Measurements from ENCODE around the gene HS3ST4. TPM values are rescaled to one million over a fixed set of nuclear protein-coding genes. Genes with fewer than 3 reads are reported as not detected.

HS3ST4 gene
- total RNA-seq, 1 donor from 2014 or later: 1.2 TPM

- H3K36me3 Mint-ChIP-seq (ENCODE audit: low read depth, unreplicated experiment): no peaks in the 10 kb centered on the region
Observed at GRCh38 chr16:25783226-25783625, 91.5 kb downstream of the HS3ST4 start.

GRCh38 chr16:25785361-25785760, 93.6 kb downstream of the HS3ST4 start:
- no peak overlapping the region for H3K4me3 ChIP-seq (ENCODE audit: insufficient read depth, low read depth, low read length)
- H3K79me2 ChIP-seq (ENCODE audit: insufficient read depth, low read length): no peaks in the 10 kb centered on the region
- H3K9ac ChIP-seq (ENCODE audit: low read length): no peak overlapping the region
- H3K9me3 ChIP-seq (ENCODE audit: insufficient read depth, low read depth, low read length): peaks cover 3% of the 10 kb centered on the region
- Mint-ChIP-seq H3K4me3 (ENCODE audit: unreplicated experiment) (no peak overlapping the region), H3K9me3 (ENCODE audit: unreplicated experiment) (peaks cover 7% of the 10 kb centered on the region), H3K36me3 (ENCODE audit: low read depth, unreplicated experiment) (no peaks in the 10 kb centered on the region), H3K4me1 (ENCODE audit: low read depth, unreplicated experiment) (no peaks in the 10 kb centered on the region), H3K27me3 (ENCODE audit: low read depth, unreplicated experiment) (no peaks in the 10 kb centered on the region), H3K27ac (ENCODE audit: unreplicated experiment) (no peak overlapping the region)
- no peaks in the 10 kb centered on the region for H3K36me3 ChIP-seq (ENCODE audit: insufficient read depth, low read length)
- no peaks in the 10 kb centered on the region for H4K20me1 ChIP-seq (ENCODE audit: insufficient read depth, low read length)
- H3K27me3 ChIP-seq (ENCODE audit: insufficient read depth, low read length): no peaks in the 10 kb centered on the region
- H2AFZ ChIP-seq (ENCODE audit: low read depth, low read length): no peak overlapping the region
- no peak for FAIRE-seq
- no peak overlapping the region for H3K27ac ChIP-seq (ENCODE audit: low read depth, low read length)
- H3K4me2 ChIP-seq (ENCODE audit: low read length): no peak overlapping the region
- no peaks in the 10 kb centered on the region for H3K4me1 ChIP-seq (ENCODE audit: insufficient read depth, low read length)
- TF ChIP-seq EZH2 (IDR thresholded peaks at IDR 0.05; ENCODE audit: insufficient read depth, low read length) (no peak), CTCF (IDR thresholded peaks at IDR 0.05; ENCODE audit: insufficient read depth, low read depth, low read length) (no peak)
- no peak for DNase-seq (ENCODE audit: low read depth)

More at GRCh38 chr16:25783226-25783625, 91.5 kb downstream of the HS3ST4 start:
- no peaks in the 10 kb centered on the region for H3K27me3 Mint-ChIP-seq (ENCODE audit: low read depth, unreplicated experiment)
- H3K4me1 Mint-ChIP-seq (ENCODE audit: low read depth, unreplicated experiment): no peaks in the 10 kb centered on the region
- no peak for DNase-seq (ENCODE audit: low read depth)
- Histone ChIP-seq H2AFZ (ENCODE audit: low read depth, low read length) (no peak overlapping the region), H3K79me2 (ENCODE audit: insufficient read depth, low read length) (no peaks in the 10 kb centered on the region), H3K27ac (ENCODE audit: low read depth, low read length) (no peak overlapping the region), H3K36me3 (ENCODE audit: insufficient read depth, low read length) (no peaks in the 10 kb centered on the region), H3K4me1 (ENCODE audit: insufficient read depth, low read length) (no peaks in the 10 kb centered on the region), H3K4me3 (ENCODE audit: insufficient read depth, low read depth, low read length) (no peak overlapping the region), H3K9me3 (ENCODE audit: insufficient read depth, low read depth, low read length) (peaks cover 6% of the 10 kb centered on the region), H3K27me3 (ENCODE audit: insufficient read depth, low read length) (no peaks in the 10 kb centered on the region), H3K4me2 (ENCODE audit: low read length) (no peak overlapping the region), H4K20me1 (ENCODE audit: insufficient read depth, low read length) (no peaks in the 10 kb centered on the region), H3K9ac (ENCODE audit: low read length) (no peak overlapping the region)
- FAIRE-seq: no peak
- TF ChIP-seq EZH2 (IDR thresholded peaks at IDR 0.05; ENCODE audit: insufficient read depth, low read length): no peak
- TF ChIP-seq CTCF (IDR thresholded peaks at IDR 0.05; ENCODE audit: insufficient read depth, low read depth, low read length): no peak
- H3K27ac Mint-ChIP-seq (ENCODE audit: unreplicated experiment): no peak overlapping the region
- H3K4me3 Mint-ChIP-seq (ENCODE audit: unreplicated experiment): no peak overlapping the region
- peaks cover 11% of the 10 kb centered on the region for H3K9me3 Mint-ChIP-seq (ENCODE audit: unreplicated experiment)

GRCh38 chr16:25786748-25787147, 95.0 kb downstream of the HS3ST4 start:
- Mint-ChIP-seq H3K27ac (ENCODE audit: unreplicated experiment) (no peak overlapping the region), H3K4me1 (ENCODE audit: low read depth, unreplicated experiment) (no peaks in the 10 kb centered on the region), H3K27me3 (ENCODE audit: low read depth, unreplicated experiment) (no peaks in the 10 kb centered on the region), H3K4me3 (ENCODE audit: unreplicated experiment) (no peak overlapping the region), H3K36me3 (ENCODE audit: low read depth, unreplicated experiment) (no peaks in the 10 kb centered on the region), H3K9me3 (ENCODE audit: unreplicated experiment) (peaks cover 5% of the 10 kb centered on the region)
- Histone ChIP-seq H3K4me1 (ENCODE audit: insufficient read depth, low read length) (no peaks in the 10 kb centered on the region), H3K27ac (ENCODE audit: low read depth, low read length) (no peak overlapping the region), H3K9ac (ENCODE audit: low read length) (no peak overlapping the region), H3K27me3 (ENCODE audit: insufficient read depth, low read length) (no peaks in the 10 kb centered on the region), H3K36me3 (ENCODE audit: insufficient read depth, low read length) (no peaks in the 10 kb centered on the region), H3K79me2 (ENCODE audit: insufficient read depth, low read length) (no peaks in the 10 kb centered on the region), H4K20me1 (ENCODE audit: insufficient read depth, low read length) (no peaks in the 10 kb centered on the region), H3K9me3 (ENCODE audit: insufficient read depth, low read depth, low read length) (peaks cover 3% of the 10 kb centered on the region), H2AFZ (ENCODE audit: low read depth, low read length) (no peak overlapping the region), H3K4me2 (ENCODE audit: low read length) (no peak overlapping the region), H3K4me3 (ENCODE audit: insufficient read depth, low read depth, low read length) (no peak overlapping the region)
- no peak for DNase-seq (ENCODE audit: low read depth)
- no peak for FAIRE-seq
- TF ChIP-seq CTCF (IDR thresholded peaks at IDR 0.05; ENCODE audit: insufficient read depth, low read depth, low read length): no peak
- TF ChIP-seq EZH2 (IDR thresholded peaks at IDR 0.05; ENCODE audit: insufficient read depth, low read length): no peak

All from astrocyte (in vitro differentiated cells and primary cell).